EH (cell line): Measurements from ENCODE around the gene NPAS3.

ENCODE experiments used
- DNase-seq: peaks from one replicate; pipeline ENCODE4 v3.0.0-alpha.2; 2015; ENCODE audit warnings: low read depth

Gene NPAS3

DNA sequence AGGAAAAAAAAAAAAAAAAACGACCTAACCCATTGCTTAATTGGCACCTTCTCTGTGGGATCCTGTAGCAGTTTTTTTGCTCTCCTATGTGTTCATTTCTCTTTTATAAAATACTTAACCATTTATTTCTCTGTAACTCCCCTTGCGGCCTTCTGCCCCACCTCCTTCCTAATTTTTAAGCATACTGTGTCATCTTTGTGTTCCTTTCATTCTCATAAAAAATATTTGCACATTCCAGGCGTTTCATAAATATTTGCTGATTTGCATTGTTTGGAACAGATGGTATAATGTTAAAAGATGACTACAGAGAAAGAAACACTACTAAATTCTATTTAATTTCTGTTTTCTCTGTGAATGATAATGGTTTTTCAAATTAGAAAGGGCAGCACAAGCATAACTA, 77.9 kb downstream of the NPAS3 start:
- no peak for DNase-seq

DNA sequence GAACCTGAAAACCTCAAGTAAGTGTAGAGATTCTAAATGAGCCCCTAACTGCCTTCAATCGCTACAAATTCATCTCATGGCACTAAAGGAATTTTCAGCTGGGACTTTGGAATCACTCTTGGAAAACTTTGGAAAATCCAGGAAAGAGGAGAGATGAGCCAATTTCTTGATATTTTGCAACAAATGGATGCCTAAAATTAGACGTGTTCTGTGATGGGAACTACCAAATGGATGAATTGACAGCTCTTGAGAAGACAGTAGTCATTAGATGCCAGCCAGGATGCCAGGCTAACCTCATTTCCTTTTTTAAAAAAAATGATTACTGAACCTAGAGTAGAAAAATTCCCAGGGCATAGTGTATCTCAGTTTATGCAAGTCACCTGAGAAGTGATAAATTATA, 78.3 kb downstream of the NPAS3 start:
- DNase-seq = no peak

GRCh38 chr14:33019346-33019745, 80.7 kb downstream of the NPAS3 start:
- DNase-seq = no peak

GRCh38 chr14:33026850-33027430, 88.3 kb downstream of the NPAS3 start:
- no peak for DNase-seq

GRCh38 chr14:33029511-33029910, 90.8 kb downstream of the NPAS3 start:
- DNase-seq = no peak

- DNase-seq = no peak
Observed at GRCh38 chr14:33030386-33030785, 91.7 kb downstream of the NPAS3 start.

GRCh38 chr14:33035416-33036194, 96.9 kb downstream of the NPAS3 start:
- DNase-seq = no peak

- no peak for DNase-seq
Observed at GRCh38 chr14:33039311-33039710, 100.6 kb downstream of the NPAS3 start.

- no peak for DNase-seq
Observed at GRCh38 chr14:33040372-33041140, 101.9 kb downstream of the NPAS3 start.

DNA sequence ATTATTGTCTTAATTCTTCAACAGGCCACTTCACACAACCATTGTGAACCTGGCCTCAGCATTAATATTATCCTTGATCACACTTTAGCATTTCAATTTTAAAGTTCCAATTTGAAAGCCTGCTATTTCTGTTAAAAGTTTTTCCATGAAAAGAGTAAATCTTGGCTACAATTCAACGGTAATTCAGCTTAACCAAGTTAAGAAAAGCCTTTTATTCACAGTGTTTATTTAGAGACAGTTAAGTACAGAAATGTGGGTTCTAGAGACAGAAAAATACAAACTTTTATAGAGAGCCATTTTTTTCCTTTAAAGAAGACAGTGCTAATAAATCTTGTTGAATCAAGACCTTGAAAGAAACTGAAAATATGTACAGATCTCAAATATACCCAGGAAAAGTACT, 103.9 kb downstream of the NPAS3 start:
- no peak for DNase-seq

DNA sequence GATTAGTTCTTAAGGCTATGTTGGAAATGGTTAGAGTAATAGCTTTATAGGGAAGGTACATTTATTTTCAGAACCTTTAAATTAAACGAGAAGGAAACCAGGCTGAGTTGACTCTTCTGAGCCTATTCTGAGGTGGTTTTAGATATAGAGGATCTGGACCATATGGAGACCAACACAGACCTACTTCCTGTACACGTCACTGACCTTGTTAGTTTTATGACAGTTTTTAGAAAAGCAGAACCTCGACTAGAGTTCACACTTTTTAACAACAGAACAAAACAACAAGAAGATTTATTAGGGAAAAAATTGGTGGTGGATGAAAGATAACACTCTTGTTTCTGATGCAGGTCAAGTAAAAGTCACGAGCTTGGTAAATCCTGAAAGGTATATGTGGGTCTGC, 107.1 kb downstream of the NPAS3 start:
- DNase-seq = no peak

DNA sequence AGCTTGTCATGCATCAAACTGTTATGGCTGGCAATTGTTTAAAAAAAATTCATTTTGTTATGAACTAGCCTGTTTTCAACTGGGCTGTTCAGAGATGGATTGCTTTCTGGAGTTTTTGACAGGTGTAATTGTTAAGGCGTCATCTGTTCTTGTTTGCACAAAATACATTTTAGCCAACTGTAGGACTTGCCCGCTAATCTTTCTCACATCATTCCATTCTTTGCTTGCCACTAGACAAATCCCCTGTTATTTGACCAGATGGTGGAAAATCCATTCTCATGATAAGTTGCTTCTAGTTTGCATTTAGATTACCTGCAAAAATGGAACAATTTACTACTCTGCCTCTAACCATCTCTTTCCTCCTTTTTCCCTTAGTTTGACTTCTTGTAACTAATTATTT, 114.3 kb downstream of the NPAS3 start:
- DNase-seq = no peak

DNA sequence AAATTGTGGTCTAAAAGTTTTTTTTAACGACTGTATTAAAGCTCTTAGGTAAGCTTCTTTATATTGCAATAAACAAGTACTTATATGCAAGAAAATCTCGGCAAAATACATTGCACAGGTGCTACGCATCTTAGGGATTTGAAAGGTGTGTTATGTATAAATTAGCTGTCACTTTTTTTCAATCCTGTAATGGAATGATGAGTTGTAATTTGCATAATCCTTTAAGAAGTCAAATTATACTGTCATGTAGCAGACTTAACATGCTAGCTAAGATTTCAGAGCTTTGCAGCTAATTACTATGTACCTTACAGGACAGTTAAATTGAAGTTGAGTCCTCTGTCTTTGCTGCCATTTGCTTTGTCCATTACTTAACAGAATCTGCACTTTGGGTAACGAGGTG, 117.5 kb downstream of the NPAS3 start:
- DNase-seq = no peak

GRCh38 chr14:33057585-33057984, 118.9 kb downstream of the NPAS3 start:
- DNase-seq = no peak

DNA sequence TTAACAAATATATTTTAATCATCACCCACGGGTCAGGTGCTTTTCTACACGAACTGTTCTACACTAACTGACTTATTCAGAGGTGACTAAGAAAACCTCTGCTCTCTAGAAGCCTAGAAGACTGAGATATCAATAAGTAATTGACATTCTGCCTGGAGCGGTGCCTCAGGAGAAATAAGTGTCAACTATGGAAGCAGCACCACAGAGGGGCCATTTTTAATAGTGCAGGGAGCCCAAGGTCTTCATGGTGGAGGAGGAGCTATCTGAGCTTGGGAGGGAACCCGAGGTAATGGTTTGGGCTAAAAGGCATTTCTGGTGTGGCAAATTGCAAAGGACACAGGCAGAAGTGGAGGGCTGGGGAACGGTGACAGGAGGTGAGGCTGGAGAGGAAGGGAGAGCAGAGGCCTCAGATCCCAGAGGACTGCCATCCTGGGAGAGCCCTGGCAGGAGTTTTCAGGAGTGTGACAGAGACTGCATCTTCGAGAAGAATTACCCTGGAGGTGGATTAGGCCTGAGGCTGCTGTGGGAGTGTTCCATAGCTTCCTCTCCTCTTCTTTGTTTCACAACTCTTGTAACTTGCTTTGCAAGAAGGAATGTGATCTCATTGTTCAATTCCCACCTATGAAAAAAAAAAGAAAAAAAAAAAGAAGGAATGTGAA, 123.1 kb downstream of the NPAS3 start:
- no peak for DNase-seq

DNA sequence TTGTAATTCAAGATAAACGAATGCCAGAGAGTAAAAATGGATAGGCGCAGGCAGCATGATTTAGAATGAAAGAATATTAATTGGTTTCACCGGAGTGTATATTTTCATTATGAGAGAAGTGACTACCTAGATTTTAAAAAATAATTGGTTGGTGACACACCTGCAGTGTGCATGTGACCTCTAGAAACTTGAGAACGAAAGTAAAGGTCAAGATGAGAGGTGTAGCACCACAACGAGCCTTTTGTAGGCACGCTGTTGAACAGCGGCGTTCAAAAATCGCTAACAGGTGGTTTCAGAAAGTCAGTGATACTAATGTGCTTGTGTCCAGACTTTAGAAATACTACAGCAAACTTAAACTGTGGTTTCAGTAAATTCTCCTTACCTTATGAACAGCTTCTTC, 123.8 kb downstream of the NPAS3 start:
- no peak for DNase-seq

GRCh38 chr14:33062881-33063280, 124.2 kb downstream of the NPAS3 start:
- no peak for DNase-seq

DNA sequence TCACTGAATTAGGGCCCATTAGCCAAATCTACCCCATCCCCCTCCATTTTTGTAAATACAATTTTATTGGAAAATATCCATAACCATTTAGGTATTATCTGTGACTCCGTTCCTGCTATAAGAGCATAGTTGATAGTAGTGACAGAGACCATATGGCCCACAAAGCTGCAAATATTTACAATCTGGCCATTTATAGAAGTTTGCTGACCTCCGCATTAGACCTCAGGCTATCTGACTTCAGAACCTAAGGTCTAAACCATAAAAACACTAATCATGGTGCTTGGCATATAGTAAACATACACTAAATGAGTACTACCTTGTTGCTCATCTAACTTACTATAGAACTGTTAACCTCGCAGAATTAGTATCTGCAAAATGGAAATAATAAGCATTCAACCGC, 124.8 kb downstream of the NPAS3 start:
- DNase-seq = no peak

GRCh38 chr14:33065634-33066033, 127.0 kb downstream of the NPAS3 start:
- DNase-seq = no peak

GRCh38 chr14:33068040-33068439, 129.4 kb downstream of the NPAS3 start:
- no peak for DNase-seq

DNA sequence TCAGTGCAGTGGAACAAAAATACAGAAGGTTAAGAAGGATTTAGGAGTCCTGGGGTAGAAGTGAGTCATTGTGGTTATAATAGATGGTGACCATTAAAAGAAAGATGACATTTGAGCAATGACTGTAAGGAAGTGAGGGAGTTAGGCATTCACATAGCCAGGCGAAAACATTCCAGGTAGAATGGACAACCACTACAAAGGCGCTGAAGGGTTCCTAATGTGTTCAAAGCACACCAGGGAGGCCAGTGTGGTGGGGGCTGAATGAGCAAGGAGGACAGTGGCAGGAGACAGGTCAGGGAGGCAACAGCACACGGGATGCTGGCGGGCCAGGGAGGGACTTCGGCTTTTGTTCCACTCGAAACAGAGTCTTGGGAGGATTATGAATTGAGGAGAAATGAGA, 129.9 kb downstream of the NPAS3 start:
- DNase-seq = no peak

- DNase-seq = no peak
Observed at GRCh38 chr14:33070475-33070874, 131.8 kb downstream of the NPAS3 start.

DNA sequence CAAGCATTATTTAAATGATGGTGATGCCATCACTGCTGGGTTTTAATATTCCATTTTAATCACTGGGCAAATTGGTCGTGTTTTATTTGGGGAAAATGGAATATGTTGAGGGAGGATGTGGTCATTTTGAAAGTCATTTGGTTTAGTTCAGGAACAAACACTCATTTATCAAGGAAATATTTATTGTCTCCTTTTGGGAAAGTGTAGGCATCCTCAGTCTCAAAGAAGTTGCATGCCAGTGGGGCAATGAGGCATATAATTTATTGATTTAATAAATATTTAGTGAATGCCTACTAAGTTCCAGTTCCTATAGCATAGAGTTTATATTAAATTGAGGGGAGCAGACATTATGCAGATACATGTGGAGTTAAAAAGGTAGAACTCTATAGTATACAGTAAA, 134.3 kb downstream of the NPAS3 start:
- no peak for DNase-seq
